ENCODE measurements around the gene PRKCI. TPM values are rescaled to one million over a fixed set of nuclear protein-coding genes. Genes with fewer than 3 reads are reported as not detected.

PRKCI gene
- total RNA-seq, 1 experiment from 2014 or later: 43.7 TPM

DNA sequence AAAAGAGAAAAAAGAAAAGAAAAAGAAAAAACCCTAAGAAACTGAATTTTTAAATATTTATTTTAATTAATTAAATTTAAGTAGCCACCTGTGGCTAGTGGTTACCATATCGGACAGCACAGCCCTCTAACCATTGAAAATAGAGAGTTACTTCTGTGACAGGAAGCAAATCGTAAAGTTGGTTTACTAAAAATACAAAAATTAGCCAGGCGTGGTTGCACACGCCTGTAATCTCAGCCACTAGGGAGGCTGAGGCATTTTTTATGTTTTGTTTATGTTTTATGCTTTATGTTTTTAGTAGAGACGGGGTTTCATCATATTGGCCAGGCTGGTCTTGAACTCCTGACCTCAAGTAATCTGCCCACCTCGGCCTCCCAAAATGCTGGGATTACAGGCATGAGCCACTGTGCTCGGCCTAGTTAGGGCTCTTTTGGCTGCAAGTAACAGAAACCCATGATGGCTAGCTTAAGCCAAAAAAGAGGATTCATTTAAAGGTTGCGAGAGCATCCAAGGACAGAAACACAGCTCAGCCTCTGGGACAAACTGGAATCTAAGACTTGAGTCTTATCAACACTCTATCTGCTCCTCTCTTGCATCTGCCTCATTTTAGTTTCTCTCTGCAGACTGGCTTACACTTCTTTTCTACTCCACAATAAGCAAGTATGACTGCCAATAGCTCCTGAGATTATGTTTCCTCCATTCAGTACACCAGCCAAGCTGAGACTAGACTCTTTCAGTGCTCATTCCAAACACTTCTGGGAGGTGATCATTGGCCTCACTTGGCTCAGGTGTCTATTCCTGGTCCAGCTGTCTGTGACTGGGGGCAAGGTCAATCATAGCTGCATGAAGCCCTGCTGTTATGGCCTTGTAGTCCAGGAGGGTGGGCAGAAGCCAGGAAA is 128.5 kb downstream of the PRKCI start:
- in situ Hi-C loops (cut with HindIII; ENCODE audit: low pct_unique_long_range_greater_than_20kb, low sequenced_read_pairs): no loop called here
- ATAC-seq (peak; percentile 17; the same call in 1 of the 2 replicates), DNase-seq (ENCODE audit: low read depth, low spot score) (no peak)
- intact Hi-C loops (cut with micrococcal nuclease; ENCODE audit: unreplicated experiment): no loop called here
- CTCF ChIA-PET: no interaction called here
- POLR2A ChIA-PET: no interaction called here
- no peaks in the 10 kb centered on the region for H3K27me3 ChIP-seq (ENCODE audit: control insufficient read depth, insufficient read depth, low read length)
- no peaks in the 10 kb centered on the region for H3K9me3 ChIP-seq (ENCODE audit: control insufficient read depth, insufficient read depth, low read depth, low read length)
- H3K4me1 ChIP-seq (ENCODE audit: control insufficient read depth, insufficient read depth, low read length): peaks cover 17% of the 10 kb centered on the region
- no peaks in the 10 kb centered on the region for H3K36me3 ChIP-seq (ENCODE audit: control insufficient read depth, insufficient read depth, low read length)
- H3K27ac ChIP-seq (ENCODE audit: low read length): no peak overlapping the region; the same call in 1 of the 2 replicates
- BruUV-seq (replicated peaks): no TSS peak
- TF ChIP-seq SIN3A (IDR thresholded peaks at IDR 0.05; ENCODE audit: borderline replicate concordance, insufficient read depth, low read depth, low read length) (no peak), TCF7L2 (IDR thresholded peaks at IDR 0.05; ENCODE audit: low read depth, low read length) (no peak), POLR2AphosphoS5 (IDR thresholded peaks at IDR 0.05; ENCODE audit: low read depth, low read length) (no peak), CTCF (IDR thresholded peaks at IDR 0.05) (no peak)
- TF ChIP-seq, protein P1, sequence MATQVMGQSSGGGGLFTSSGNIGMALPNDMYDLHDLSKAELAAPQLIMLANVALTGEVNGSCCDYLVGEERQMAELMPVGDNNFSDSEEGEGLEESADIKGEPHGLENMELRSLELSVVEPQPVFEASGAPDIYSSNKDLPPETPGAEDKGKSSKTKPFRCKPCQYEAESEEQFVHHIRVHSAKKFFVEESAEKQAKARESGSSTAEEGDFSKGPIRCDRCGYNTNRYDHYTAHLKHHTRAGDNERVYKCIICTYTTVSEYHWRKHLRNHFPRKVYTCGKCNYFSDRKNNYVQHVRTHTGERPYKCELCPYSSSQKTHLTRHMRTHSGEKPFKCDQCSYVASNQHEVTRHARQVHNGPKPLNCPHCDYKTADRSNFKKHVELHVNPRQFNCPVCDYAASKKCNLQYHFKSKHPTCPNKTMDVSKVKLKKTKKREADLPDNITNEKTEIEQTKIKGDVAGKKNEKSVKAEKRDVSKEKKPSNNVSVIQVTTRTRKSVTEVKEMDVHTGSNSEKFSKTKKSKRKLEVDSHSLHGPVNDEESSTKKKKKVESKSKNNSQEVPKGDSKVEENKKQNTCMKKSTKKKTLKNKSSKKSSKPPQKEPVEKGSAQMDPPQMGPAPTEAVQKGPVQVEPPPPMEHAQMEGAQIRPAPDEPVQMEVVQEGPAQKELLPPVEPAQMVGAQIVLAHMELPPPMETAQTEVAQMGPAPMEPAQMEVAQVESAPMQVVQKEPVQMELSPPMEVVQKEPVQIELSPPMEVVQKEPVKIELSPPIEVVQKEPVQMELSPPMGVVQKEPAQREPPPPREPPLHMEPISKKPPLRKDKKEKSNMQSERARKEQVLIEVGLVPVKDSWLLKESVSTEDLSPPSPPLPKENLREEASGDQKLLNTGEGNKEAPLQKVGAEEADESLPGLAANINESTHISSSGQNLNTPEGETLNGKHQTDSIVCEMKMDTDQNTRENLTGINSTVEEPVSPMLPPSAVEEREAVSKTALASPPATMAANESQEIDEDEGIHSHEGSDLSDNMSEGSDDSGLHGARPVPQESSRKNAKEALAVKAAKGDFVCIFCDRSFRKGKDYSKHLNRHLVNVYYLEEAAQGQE (IDR thresholded peaks at IDR 0.05; ENCODE audit: insufficient read depth in 1 of 2, low read depth in 2 of 2, low read length in 1 of 2): no peak
- H3K4me3 ChIP-seq (ENCODE audit: low read depth in 2 of 2, low read length in 2 of 2): no peak overlapping the region

DNA sequence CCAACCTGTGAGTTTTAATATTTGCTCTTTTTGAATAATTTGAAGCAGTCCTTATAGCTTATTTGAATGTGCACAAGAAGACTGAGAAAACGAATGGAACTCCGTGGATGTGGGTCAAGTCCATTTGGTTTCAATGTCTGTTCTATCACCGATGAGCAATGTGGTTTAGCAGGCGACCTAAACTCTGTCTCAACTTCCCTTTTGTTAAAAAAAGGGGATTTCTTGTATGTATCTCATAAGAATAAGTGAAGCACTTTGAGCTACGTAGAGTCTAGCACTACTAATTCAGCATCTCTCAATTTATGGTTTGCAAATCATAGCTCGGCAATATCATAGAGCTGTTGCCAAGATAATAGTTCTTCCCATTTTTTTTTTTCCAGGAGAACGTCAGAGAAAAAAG is 130.7 kb downstream of the PRKCI start:
- no TSS peak for BruUV-seq (replicated peaks)
- ATAC-seq (no peak), DNase-seq (ENCODE audit: low read depth, low spot score) (no peak)
- no peaks in the 10 kb centered on the region for H3K27me3 ChIP-seq (ENCODE audit: control insufficient read depth, insufficient read depth, low read length)
- CTCF ChIA-PET: no interaction called here
- TF ChIP-seq SIN3A (IDR thresholded peaks at IDR 0.05; ENCODE audit: borderline replicate concordance, insufficient read depth, low read depth, low read length): no peak
- TF ChIP-seq, protein P1 (IDR thresholded peaks at IDR 0.05; ENCODE audit: insufficient read depth in 1 of 2, low read depth in 2 of 2, low read length in 1 of 2): no peak
- TF ChIP-seq POLR2AphosphoS5 (IDR thresholded peaks at IDR 0.05; ENCODE audit: low read depth, low read length): no peak
- no peak for TF ChIP-seq CTCF (IDR thresholded peaks at IDR 0.05)
- TF ChIP-seq TCF7L2 (IDR thresholded peaks at IDR 0.05; ENCODE audit: low read depth, low read length): no peak
- in situ Hi-C loops (cut with HindIII; ENCODE audit: low pct_unique_long_range_greater_than_20kb, low sequenced_read_pairs): no loop called here
- no peak overlapping the region for H3K4me3 ChIP-seq (ENCODE audit: low read depth in 2 of 2, low read length in 2 of 2)
- no peaks in the 10 kb centered on the region for H3K36me3 ChIP-seq (ENCODE audit: control insufficient read depth, insufficient read depth, low read length)
- no peaks in the 10 kb centered on the region for H3K9me3 ChIP-seq (ENCODE audit: control insufficient read depth, insufficient read depth, low read depth, low read length)
- intact Hi-C loops (cut with micrococcal nuclease; ENCODE audit: unreplicated experiment): no loop called here
- POLR2A ChIA-PET: no interaction called here
- peaks cover 14% of the 10 kb centered on the region for H3K4me1 ChIP-seq (ENCODE audit: control insufficient read depth, insufficient read depth, low read length)
- peak overlapping the region; percentile 24; the same call in 1 of the 2 replicates for H3K27ac ChIP-seq (ENCODE audit: low read length)
